HG02970 (cell line): Measurements from ENCODE around the gene LRRC45.

Source experiments
- ATAC-seq: cut with Tn5 transposase; IDR thresholded peaks from one replicate; pipeline ENCODE4 v1.9.1; 2021; ENCODE audit warnings: mild to moderate bottlenecking, moderate library complexity, moderate number of reproducible peaks; ENCODE audit not compliant: unreplicated experiment, low FRiP score

Gene LRRC45

GRCh38 chr17:82006468-82007227 lies 16.5 kb upstream of the LRRC45 start:
- no peak for ATAC-seq

- no peak for ATAC-seq
Observed at GRCh38 chr17:82007228-82007494, 15.9 kb upstream of the LRRC45 start.

- ATAC-seq = no peak
Observed at GRCh38 chr17:82007495-82008257, 15.4 kb upstream of the LRRC45 start.

- ATAC-seq = no peak
Observed at GRCh38 chr17:82008258-82008940, 14.7 kb upstream of the LRRC45 start.

GRCh38 chr17:82008941-82009405 lies 14.1 kb upstream of the LRRC45 start:
- no peak for ATAC-seq

- ATAC-seq = no peak
Observed at GRCh38 chr17:82009413-82009812, 13.7 kb upstream of the LRRC45 start.

GRCh38 chr17:82010575-82011525 lies 12.3 kb upstream of the LRRC45 start:
- no peak for ATAC-seq

- no peak for ATAC-seq
Observed at GRCh38 chr17:82011617-82012187, 11.4 kb upstream of the LRRC45 start.

- no peak for ATAC-seq
Observed at GRCh38 chr17:82012261-82012639, 10.9 kb upstream of the LRRC45 start.

- no peak for ATAC-seq
Observed at GRCh38 chr17:82012640-82013295, 10.3 kb upstream of the LRRC45 start.

GRCh38 chr17:82013341-82013740 lies 9.8 kb upstream of the LRRC45 start:
- no peak for ATAC-seq

GRCh38 chr17:82013772-82014321 lies 9.3 kb upstream of the LRRC45 start:
- ATAC-seq = no peak

- no peak for ATAC-seq
Observed at GRCh38 chr17:82014432-82014831, 8.7 kb upstream of the LRRC45 start.

GRCh38 chr17:82014971-82015310 lies 8.2 kb upstream of the LRRC45 start:
- no peak for ATAC-seq

GRCh38 chr17:82015311-82015971 lies 7.7 kb upstream of the LRRC45 start:
- no peak for ATAC-seq

- no peak for ATAC-seq
Observed at GRCh38 chr17:82016061-82016874, 6.8 kb upstream of the LRRC45 start.

- ATAC-seq = no peak
Observed at GRCh38 chr17:82016875-82017459, 6.1 kb upstream of the LRRC45 start.
